HG03521 (cell line): ENCODE data around the gene NXN.
"Not testable (repeated sequence)": the region's sequence is repeated elsewhere in the genome, so short reads cannot be mapped to it uniquely, and the experiment has no call there.

Experiments used
- ATAC-seq: cut with Tn5 transposase; IDR thresholded peaks from one replicate; pipeline ENCODE4 v1.9.1; 2021; ENCODE audit warnings: mild to moderate bottlenecking, moderate library complexity; ENCODE audit not compliant: unreplicated experiment

NXN gene

GRCh38 chr17:838486-838885, 141.1 kb downstream of the NXN start:
- ATAC-seq: no peak

GRCh38 chr17:836151-836550, 143.4 kb downstream of the NXN start:
- no peak for ATAC-seq

GRCh38 chr17:835721-836120, 143.9 kb downstream of the NXN start:
- not testable (repeated sequence) for ATAC-seq

GRCh38 chr17:835263-835662, 144.3 kb downstream of the NXN start:
- no peak for ATAC-seq

- ATAC-seq: no peak
Observed at GRCh38 chr17:834136-834535, 145.4 kb downstream of the NXN start.

- ATAC-seq: no peak
Observed at GRCh38 chr17:830950-831349, 148.6 kb downstream of the NXN start.

GRCh38 chr17:830381-830780, 149.2 kb downstream of the NXN start:
- no peak for ATAC-seq

- not testable (repeated sequence) for ATAC-seq
Observed at GRCh38 chr17:829614-830013, 150.0 kb downstream of the NXN start.

GRCh38 chr17:828761-829160, 150.8 kb downstream of the NXN start:
- no peak for ATAC-seq

GRCh38 chr17:826778-827177, 152.8 kb downstream of the NXN start:
- no peak for ATAC-seq

- ATAC-seq: no peak
Observed at GRCh38 chr17:825216-825615, 154.4 kb downstream of the NXN start.

GRCh38 chr17:824378-824777, 155.2 kb downstream of the NXN start:
- no peak for ATAC-seq

GRCh38 chr17:823501-823902, 156.1 kb downstream of the NXN start:
- ATAC-seq: no peak

- ATAC-seq: no peak
Observed at GRCh38 chr17:819251-819650, 160.3 kb downstream of the NXN start.

GRCh38 chr17:814371-814770, 165.2 kb downstream of the NXN start:
- ATAC-seq: no peak

- ATAC-seq: no peak
Observed at GRCh38 chr17:812638-813204, 166.9 kb downstream of the NXN start.

GRCh38 chr17:811051-811784, 168.4 kb downstream of the NXN start:
- no peak for ATAC-seq

- ATAC-seq: no peak
Observed at GRCh38 chr17:807523-808294, 171.9 kb downstream of the NXN start.

- ATAC-seq: no peak
Observed at GRCh38 chr17:806781-807522, 172.6 kb downstream of the NXN start.

GRCh38 chr17:806346-806745, 173.2 kb downstream of the NXN start:
- no peak for ATAC-seq

- ATAC-seq: not testable (repeated sequence)
Observed at GRCh38 chr17:805886-806285, 173.7 kb downstream of the NXN start.
